NCI-H748 treated with DMSO at 0.1 percent for 48 hours (cell line): ENCODE results near the gene FGL2.
"Not testable (repeated sequence)": the region's sequence is repeated elsewhere in the genome, so short reads cannot be mapped to it uniquely, and the experiment has no call there.

ENCODE experiments used
- DNase-seq: peaks from one replicate; lab custom pipeline; 2025; lab: John Stamatoyannopoulos, UW

Gene FGL2

DNA sequence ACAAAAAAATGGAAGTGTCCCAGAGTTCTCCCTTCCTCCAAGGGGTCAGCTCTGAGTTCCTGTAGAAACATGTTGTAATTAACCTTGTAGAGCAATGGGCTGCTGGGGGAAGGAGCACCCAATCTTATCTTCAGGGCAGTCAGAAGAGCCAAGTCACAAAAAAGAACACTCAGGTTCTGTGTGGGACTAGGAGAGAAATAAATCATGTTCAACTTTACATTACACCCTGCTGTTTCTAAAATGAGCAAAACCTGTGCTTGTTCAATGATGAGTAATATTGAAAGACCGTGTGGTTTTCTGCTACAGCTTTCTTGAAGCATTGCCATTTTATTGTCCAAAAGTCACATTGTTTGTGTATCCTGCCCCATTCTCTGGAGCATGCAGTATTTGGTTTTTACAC, 42.6 kb downstream of the FGL2 start:
- DNase-seq = not testable (repeated sequence)

DNA sequence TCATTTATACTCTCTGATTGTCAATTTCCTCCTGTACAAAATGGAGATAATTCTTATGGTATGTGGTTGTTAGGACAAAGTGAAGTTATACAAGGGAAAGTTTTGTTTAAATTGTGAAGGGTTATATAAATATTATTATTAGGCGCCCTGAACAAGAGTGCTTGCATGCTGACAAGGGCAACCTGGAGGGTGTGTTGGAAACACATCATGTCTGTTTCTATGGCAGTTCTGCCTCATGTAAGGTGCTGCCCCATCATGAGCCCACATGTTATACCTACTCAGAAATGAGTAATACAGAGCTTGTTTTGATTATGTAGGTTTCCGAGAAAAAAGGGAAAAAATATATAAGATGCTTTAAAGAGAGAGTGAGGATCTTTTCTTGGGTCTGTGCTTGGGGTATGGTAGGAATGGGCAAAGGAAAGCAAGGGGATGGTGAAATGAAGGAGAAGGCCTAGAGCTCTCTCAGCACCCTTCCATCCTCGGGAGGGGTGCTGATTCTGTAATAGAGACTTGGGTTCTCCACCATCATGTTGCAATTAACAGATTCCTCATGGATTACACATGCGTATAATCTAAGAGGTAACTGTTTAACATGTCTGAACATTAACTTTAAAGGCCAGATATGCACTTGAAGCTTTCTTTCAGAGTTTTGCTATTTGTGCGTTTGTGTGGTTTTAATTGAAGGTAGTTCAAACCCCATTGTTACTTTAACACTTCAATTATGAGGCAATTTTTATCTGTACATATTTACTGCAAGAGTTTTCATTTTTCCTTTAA, 43.8 kb downstream of the FGL2 start:
- DNase-seq = not testable (repeated sequence)

- not testable (repeated sequence) for DNase-seq
These were observed 44.6 kb downstream of the FGL2 start for GRCh38 chr7:77154917-77155464.

- DNase-seq = not testable (repeated sequence)
These were observed 47.4 kb downstream of the FGL2 start for GRCh38 chr7:77152232-77152631.
